HG03196 (cell line): ENCODE data around the gene PNPLA7.

Source experiments
- ATAC-seq: cut with Tn5 transposase; IDR thresholded peaks from one replicate; pipeline ENCODE4 v1.9.1; 2021; ENCODE audit not compliant: unreplicated experiment

The PNPLA7 gene

DNA sequence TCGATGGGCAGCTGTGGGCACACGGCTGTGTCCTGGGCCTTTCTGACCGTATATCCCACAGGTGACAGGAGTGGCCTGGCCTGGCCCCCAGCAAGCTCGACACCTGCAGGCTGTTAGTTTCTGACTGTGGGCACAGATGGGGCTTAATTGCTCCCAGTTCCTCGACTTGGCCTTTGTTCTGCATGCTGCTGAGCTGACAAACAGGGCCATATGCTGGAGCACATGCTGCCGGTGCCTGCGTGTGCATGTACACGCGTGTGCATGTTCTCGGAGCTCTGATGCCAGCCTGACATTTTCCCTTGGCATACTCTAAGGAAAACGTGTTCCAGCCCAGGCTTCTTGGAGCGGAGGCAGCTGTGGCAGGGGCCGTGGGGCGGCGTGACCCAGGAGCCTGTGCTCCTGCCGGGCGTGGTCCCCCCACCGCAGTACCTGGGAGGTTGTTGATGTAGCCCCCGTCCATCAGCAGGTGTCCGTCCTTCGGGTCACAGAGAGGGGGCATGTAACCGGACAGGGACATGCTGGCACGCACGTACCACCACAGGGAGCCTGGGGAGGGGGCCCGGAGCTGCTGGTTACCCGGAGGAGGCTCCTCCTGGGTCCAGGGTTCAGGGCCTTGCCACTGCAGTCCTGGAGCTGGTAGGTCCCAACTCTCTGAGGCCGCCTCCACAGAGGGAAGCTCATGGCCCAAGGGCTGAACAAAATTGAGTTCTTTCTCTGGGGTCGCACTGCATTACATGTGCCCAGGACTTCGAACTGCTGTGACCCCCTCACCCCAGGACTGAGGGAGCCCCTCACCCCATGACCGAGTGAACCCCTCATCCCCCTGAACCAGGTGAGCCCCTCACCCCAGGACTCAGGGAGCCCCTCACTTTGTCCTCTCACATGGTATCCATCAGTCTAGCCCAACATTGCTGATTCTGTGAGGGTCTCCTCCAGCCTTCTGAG lies 86.9 kb downstream of the PNPLA7 start:
- no peak for ATAC-seq

DNA sequence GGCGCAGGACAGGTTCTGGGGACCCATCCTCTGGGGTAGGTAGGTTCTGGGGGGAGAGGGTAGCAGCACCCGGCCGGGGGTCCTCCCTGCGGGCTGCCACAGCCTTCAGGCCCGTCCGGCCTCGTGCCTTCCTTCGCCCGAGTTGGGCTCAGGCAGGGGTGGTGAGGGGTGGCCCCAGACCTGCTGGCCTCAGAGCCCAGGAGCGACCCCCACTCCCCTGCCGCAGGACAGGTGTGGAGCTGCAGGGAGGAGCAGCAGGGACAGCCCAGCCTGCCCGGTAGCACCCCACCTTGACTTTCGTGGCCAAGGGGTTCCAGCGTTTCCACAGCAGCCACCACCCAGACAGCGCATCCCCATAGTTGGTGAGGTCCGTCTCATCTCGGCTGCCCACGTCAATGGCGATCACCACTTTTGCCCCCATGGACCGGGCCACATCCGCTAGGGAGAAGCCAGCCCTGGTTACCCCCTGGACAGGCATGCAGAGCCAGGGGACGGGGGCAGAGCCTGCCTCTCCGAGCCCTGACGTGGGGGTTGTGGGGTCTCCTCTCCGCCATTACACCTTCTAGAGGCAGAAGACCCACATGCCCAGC lies 87.7 kb downstream of the PNPLA7 start:
- no peak for ATAC-seq

DNA sequence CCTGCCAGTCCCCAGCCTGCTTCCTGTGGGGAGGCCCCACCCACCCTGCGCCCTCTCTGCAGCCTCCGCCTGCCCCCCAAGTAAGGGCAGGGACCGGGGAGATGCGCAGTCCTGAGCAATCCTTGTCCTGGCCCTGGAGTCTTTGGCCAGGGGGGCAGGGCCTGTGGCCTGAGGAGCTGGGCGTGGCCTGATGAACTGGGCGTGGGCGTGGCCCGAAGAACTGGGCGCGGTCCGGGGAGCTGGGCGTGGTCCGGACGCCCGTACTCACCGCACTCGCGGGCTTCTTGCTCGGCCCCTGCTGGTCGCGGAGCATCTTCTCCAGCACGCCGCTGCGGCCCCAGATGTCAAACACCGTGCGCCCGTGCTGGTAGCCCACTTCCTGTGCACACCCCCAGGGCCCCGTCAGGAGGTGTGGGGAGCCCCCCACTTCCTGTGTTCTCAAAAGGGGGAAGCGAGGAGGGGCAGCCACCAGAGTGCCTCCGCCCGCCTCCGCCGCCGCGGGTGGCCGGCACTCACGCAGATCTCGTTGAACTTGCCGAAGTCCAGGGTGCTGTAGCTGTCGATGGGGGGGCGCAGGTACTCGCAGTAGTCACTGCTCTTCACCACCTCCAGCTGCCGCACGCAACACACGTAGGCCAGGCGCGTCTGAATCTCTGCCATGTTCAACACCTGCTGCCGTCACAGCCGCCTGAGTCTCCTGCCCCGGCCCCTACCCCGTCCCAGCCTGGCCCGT lies 88.4 kb downstream of the PNPLA7 start:
- peak; percentile 40 for ATAC-seq

DNA sequence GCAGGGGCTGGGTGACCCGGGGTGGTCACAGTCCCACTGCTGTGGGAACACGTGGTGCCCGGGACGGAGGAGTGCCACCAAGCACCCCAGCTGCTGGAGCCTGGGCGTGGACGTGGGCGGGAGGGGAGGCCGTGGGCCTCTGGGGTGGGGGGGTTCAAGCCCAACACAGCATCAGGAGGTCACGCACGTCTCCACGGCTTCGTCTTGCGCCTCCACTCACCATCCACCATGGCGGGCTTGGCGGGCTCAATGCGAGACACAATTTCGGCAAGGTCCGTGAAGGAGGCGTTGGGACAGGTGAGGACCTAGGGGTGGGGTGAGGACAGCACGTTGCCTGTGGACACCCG lies 88.9 kb downstream of the PNPLA7 start:
- no peak for ATAC-seq

DNA sequence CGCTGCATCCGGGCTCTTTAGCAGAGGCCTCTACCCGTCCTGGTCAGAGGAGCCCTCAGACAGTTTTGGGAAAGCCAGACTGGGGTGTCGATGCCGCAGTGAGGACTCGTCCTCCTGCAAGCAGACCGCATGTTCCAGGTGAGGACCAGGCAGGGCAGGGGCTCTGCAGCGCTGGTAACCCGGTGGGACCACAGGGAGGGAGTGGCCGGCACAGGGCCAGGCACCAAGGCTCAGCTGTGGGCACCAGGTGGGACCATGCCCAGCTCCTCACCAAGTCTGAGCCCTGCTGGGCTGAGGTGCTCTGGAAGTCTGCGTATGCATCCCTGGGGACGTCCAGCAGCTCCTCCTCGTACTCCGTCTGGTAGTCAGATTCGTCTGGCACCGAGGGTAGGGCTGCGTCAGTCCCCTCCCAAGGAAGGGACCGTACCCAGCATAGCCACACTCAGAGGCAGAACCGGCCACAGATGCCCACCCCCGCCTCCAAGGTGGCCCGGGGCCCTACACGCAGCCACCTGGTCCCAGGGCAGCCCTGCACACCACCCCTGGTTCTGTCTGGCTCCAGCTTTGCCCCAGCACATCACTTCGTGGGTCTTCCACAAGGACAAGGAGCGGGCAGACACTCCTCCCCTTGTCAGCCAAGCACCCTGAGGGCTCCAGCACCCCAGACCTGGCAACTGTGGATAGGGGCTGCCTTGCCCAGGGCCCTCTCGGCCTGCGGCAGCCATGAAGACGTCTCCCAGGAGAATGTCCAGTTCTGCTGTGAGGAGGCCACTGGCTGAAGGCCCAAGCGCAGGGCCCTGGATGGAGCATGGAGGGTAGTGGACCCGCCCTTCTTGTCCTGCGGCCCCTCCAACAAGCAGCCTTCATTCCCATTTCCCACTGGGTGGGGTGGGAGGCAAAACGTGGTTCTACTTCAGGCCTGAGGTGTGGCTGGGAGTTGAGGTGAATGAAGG lies 89.6 kb downstream of the PNPLA7 start:
- no peak for ATAC-seq

DNA sequence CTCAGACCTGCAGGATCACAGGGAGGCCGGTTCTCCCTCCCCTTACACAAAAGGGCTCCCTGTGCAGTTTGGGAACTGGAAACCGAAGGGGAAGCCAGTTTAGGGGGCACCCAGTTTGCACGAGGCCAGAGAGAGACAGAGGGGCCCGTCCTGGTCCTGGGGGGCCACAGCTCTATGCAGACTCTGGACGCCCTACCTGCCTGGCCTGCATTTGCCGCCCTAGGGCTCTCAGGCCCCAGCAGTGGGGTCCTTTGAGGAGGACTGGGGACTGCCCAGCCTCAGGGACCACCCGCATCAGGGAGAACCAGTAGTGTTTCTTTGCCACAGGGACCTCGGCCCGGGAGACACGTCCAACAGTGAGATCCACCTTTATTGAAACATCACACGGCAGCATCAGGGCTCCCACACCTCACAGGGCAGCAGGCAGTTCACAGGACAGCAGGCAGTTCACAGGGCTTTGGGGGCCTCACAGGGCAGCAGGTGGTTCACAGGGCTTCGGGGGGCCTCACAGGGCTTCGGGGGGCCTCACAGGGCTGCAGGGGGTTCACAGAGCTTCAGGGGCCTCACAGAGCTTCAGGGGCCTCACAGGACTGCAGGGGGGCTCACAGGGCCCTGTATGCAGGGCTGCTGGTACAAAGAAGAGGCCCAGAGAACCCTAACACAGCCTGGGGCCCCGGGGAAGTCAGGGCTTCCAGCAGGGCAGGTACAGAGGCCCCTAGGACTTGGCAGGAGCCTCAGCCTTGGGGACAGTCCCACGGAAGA lies 90.4 kb downstream of the PNPLA7 start:
- no peak for ATAC-seq

DNA sequence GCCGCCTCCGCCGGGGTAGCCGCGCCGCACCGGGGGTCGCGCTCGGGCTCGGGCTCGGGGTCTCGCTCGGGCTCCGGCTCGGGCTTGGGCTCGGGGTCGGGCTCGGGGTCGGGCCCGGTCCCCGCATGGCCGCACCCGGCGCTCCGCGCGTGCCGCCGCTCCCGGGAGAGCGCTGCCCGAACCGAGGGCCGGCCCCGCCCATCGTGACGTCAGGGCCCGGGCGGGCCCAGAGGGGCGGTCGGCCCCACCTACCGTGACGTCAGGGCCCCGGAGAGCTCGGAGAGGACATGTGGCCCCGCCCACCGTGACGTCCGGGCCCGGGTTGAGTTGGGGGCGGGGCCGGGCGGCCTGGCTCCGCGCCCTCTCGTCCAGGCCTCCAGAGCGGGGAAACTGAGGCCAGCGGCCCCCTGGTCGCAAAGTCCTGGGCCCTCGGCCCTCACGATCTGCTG lies 91.0 kb downstream of the PNPLA7 start, which contains the start of gene NSMF:
Gene NSMF (minus strand): TSS at position 183 of the 449 bp plus-strand sequence. CDS start 232 bp downstream, outside the sequence.
- peak; percentile 57 for ATAC-seq

DNA sequence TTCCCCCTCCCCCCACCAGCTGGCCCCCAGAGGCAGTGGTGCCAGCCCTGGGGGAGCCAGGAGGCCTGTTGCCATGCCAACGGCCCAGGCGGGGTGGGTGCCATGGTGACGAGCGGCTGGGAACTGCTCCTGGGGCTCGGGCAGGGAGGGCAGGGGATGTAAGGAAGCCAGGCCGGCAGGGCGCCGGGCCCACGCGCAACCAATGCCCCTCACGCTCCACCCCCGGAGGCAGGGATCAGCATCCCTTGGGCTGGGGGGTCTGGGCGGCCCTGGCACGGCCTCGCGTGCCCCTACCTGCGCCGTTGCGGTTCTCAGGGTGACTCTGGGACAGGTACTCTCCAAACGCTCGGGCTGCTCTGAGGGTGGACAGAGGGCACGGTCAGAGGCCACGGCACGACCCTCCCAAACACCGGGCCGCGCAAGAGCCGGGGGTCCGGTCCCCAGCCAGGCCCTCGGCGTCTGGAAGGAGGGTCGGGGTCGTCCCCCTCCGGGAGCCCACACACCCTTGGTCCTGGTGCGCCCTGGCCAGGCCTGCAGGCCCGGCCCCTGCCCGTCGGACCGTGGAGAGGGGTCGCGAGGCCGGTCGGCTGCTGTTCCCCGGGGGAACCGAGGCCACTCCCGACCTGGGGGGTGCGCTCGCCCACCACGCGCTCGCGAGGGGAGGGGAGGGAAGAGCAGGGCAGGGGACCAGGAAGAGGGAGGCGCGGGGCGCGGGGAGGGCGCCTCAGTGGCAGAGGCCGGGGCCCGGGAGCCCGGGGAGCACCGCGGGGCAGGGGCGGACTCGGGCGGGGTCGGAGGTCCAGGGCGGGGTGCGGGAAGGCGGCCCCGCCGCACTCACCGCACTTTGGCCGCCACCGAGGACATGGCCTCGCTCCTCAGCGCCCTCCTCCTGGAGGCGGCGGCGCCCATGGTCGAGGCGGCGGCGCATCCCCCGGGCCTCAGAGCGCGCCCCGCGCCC lies 91.7 kb downstream of the PNPLA7 start:
- ATAC-seq: no peak

DNA sequence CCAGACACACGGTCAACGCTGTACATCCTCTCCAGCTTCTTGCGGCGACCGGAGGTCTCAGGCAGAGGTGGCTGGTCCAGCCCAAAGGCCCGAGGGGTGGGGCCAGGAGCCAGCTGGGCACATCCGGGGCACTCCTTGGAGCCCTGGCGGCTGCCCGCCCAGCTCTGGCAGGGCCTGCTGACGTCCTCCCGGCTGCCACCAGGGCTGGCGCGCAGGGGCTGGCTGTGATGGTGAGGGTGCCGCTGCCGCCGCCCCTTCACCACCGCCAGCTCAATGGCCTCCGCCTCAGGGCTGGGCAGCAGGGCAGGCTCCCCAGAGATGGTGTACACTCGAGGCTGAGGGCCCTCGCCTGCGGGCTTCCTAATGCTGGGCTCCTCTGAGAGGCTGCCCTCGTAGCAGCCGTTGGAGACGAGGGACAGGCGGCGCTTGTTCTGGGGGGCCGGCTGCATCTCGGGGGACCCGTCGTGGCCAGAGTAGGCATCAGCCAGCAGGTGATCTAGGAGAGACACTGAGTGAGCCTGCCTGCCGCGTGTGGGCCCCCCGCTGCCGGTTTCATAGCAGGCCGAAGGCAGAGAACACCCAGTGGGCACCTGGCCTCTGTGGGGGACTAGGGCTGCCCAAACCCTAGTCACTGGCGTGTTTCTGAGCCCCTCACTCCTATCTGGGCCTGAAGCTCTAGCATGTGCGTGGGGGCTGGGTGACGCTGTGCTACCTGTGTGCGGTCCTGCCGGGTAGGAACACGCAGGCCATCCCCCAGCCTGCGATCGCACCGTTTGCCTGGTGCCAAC lies 92.6 kb downstream of the PNPLA7 start:
- no peak for ATAC-seq

DNA sequence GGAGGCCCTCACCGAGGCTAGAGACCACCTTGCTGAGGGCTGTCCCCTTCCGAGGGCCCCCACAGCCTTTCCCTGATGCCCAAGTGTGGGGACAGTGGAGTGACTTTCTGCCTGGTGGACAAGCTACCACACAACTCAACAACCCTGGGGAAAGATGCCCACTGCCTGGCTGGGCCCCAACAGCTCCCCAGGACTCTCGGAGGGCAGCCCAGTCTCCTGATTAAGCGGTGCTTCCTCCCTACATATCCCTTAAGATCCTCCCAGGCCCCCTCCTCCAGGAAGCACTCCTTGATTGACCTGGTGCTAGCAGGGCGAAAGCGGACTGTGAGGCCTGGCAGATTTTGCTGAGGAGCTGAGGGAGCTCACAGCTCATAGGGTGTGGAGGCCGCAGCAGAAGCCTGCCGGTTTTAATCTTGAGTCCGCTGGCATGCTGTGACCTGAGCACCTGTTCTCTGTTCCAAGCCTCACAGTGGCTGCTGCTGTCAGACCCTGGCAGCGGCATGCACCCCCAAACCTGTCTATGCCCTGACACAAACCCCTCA lies 93.3 kb downstream of the PNPLA7 start:
- ATAC-seq: no peak

DNA sequence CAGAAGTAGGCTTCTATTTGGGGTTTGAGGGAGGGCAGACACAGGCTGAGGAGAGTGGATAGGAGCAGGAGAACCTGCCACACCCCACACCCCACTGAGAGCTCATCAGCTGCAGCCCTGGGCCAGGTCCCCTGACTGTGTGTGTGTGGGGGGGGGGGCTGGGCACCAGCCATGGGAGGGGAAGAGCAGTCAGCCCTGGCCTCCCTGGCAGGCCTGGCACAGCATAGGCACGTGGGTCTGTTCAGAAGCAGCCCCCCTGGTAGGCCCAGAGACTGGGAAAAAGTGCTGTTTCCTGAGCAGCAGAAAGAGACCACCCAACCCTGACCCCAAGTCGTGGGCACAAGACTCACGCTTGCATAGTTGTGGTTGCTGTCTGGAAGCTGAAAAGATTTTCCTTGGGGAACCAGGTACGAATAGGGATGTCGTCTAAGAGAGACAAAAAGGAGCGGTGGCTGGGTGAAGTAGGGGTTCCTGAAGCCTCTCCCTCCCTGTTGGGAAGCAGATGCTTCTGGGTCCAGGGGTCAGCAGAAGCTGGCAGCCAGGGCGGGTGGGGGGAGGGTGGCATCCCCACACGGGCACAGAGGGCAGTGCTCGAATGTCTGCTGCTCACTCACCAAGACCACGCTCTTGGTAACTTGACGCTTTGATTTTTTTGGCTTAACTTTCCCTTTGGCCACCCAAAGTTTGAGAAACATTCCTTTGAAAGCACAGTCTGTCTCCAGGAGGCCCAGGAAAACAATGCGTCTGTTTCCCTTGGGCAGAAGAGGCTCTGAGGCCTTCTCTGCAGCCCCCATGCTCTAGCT lies 93.9 kb downstream of the PNPLA7 start:
- ATAC-seq: no peak

DNA sequence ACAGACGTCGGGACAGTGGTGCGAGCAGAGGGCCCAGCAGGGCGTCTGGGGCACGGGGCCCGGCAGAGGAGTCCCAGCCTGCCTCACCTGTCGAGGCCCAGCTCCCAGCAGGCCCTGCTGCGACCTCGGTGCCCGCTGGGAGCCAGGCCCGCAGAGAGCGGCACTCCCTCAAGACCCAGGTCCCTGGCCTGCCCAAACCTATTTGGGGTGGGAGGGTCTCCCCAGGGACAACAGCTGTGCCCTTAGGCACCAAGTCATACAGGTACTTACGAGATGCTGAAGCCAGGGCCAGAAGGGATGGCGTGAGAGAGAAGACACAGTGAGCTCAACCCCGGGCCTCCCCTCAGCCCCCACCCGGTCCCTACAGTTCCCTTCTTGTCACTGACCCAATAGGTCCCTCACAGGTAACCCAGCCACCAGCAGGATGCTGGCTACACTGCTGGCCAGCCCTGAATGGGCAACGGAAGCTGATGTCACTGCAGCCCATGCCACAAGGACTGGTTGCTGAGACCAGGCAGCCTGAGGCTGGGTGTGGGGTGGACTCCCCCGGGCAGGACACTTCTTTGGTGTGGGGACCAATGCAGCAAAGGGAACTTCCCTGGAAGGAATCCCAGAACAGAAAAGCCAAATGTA lies 94.7 kb downstream of the PNPLA7 start:
- no peak for ATAC-seq

DNA sequence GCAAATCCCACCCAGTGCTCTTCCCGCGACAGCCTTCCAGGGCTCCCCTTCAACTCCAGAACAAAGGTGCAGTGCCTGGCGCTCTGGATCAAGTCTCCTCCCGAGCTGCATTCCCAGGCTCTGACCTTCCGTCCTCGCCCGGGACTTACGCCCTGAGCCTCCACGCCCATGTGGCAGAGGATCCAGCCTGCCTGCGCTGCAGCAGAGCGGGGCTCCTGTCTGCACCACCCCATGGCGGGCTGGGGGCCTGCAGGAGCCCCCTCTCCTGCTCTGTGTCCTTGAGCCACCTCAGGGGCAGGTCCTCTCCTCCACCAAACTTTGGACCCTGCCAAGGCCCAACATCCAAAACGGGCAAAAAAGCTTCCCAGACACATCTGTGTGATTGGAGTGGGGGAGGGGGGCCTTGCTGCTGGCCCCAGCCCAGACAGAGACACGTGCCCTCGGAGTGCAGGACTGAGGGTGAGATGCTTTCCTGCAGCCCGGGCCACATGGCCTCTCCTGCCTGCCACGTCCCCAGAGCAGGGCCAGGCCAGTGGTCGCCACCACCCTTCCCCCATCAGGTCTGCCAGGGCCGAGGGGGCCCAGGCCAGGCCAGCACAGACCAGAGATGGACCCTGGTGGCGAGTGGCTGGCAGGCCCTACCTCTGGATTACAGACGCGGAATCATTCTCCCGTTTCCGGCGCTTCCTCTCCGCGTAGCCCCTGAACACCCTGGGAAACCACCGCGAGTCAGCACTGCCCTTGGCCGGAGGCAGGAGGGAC lies 95.4 kb downstream of the PNPLA7 start:
- ATAC-seq: no peak

DNA sequence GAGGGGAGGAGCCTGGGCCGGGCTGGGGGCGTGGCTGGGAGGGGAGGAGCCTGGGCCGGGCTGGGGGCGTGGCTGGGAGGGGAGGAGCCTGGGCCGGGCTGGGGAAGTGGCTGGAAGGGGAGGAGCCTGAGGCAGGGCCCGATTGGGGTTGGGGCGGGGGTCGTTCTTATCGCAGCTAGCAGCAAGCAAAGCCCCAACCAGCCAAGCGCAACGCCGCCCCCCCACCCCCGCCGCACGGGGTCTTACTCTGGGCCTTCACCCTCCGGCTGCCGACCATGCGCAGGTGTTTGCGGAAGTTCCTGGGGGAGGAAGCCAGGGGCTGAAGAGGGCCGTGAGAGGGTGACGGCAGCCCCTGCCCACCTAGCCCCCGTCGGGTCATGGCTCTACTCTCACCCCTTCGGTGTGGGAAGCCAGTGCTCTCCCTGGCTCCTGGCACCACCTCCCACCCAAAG lies 96.0 kb downstream of the PNPLA7 start:
- no peak for ATAC-seq

DNA sequence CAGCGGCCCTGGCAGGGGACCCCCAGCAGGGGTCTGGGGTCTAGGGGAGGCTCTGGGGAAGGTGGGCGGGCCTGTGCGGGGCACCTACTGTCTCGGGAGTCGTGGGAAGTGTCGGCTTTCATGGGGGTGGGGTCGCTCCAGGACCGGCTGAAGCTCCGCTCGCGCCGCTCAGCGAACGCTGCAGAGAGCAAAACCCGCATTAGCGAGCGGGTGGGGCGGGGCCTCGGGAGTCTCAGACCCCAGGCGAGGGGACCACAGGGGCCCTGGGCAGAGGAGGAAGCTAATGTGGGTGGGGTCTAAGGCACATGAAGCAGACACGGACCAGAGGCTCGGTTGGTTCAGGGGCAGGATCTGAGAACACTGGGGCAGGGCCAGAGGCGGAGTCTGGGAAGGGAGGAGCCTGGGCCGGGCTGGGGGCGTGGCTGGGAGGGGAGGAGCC lies 96.5 kb downstream of the PNPLA7 start:
- peak; percentile 41 for ATAC-seq
